Stimulated activated CD4-positive, alpha-beta T cell treated with anti-CD3 and anti-CD28 coated beads, Interleukin-4, amount 100 ng/mL, for 4 hours (primary cell): ENCODE results near the gene STAMBPL1.
"Not testable (repeated sequence)": the region's sequence is repeated elsewhere in the genome, so short reads cannot be mapped to it uniquely, and the experiment has no call there.

Experiments used
- DNase-seq, 2 experiments: peaks; one replicate each; pipeline ENCODE4 v3.0.0-alpha.2; 2020

STAMBPL1 gene

DNA sequence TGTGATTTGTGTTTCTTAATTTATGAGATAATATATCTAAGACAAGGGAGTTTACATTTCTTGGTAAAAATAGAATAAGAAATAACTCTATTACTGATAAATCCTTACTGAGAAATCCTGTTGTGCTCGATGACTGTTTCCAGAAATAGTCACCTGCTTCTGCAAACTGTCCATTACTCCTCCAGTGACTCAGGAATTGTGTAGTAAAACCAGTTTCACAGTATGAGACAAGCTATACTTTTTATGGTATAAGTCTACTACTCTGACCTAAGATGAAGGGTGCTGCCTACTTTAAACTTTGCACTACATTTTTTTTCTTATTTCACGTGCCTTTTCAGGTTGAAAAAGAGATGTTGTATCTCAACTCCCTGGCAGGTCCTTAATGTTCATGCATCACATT is 21.6 kb upstream of the STAMBPL1 start:
- DNase-seq = no peak

DNA sequence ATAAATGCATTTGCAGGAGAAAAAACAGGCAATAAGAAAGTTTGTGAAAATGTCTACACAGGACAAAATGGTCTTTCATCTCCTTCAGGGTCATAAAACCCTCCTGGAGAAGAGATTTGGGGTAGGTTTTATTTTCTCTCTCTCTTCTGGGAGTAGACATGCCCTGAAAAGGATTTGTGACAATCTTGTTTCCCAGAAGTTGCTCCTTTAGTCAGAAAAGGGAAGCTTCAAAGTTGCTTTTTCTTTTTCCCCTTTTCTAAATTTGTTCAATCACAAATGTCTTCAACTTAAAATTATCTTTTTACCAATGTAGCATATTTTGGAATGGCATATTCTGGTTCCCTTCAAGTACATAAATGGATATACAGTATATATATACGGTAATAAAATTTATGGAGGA is 19.0 kb upstream of the STAMBPL1 start:
- no peak for DNase-seq

DNA sequence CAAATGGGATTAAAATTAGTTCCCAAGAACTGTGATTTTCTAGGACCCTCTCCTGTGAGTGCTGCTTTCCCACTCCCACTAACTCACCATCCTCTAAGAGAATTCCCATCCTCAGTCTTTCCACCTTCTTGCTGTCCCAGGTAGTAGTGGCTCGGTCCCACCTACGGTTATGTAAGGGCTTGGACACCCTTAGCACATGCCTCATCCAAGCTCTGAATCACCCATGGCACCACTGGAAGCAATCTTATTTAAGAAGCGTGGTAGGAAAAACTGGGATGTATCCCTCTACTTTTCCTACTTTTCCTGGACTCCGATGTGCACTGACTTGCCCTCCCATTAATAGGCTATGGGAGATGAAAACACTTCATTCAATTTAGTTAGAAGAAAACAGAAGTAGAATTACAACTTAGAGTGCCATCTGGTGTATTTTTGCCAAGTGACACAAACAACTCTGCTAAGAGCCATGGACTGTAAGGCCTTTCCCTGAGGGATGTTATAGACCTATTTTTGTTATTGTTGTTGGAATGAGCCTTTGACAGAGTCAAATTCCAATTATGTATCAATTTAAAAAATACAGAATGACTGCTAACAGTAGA is 14.7 kb upstream of the STAMBPL1 start:
- no peak for DNase-seq

DNA sequence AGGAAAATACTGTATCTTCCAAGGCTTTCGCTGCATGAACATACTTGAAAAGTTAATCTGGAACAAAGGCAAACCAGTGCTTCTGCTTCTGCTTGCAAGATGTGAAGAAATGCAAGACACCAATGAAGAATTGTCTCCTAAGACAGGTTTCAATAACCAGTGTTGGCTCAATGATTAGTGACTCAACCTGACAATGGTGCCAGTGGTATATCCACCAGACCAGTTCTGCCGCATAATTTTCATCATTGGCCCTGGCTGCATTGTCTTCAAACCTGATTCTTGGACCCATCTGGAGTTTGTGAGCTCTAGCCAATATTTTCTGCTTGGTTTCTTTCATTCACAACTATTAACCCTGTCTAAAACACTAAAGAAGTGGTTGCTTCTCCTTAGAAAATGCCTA is 13.6 kb upstream of the STAMBPL1 start:
- no peak for DNase-seq

DNA sequence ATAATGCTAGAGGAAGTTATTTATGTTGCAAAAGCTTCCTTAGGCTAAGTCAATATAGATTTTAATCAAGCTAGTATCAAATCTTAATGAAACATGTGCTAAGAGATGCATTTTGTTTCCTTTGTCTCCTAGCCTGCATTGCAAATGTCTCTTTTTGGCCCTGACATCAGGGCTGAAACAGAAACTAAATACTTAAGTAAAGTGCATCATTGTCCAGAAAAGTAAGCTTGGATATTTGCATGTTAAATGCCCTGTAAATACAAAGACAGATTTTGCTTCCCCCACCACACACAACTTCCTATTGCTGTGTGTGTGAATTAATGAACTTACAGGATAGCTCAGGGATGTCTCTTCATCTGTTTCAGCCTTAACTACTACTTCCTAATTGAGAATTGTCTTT is 10.0 kb upstream of the STAMBPL1 start:
- DNase-seq = no peak

DNA sequence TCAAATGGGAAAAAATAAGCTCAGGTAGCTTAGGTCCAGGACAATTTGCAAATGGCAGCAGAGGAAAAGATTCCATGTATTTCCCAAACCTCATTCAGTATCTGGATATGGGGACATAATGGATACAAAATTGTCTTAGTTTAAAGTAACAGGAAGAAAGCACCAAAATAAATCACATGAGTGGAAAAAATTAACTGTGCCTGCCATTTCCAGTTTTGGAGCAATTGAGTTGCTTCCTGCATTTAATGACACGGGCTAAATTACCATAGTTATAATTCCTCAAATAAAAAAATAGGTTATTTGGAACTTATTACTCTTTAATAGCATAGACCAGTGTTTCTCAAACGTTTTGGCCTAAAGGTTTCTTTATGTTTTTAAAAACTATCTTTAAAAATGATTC is 6.3 kb upstream of the STAMBPL1 start:
- no peak for DNase-seq

DNA sequence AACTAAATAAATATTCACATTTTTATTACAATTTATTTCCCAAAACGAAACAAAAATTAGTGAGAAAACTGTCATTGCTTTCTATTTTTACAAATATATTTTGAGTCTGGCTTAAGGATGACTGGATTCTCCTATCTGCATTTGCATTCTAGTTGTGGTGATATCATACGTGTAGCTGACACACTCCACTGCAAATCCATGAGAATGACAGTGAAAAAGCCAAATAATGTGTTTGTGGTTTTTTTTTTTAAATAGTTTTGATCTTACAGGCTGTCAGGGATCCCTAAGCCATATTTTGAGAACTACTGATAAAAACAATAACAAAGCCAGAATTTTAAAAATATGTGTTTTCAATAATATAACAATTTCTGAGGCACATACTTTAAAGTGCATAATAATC is 5.8 kb upstream of the STAMBPL1 start:
- no peak for DNase-seq

DNA sequence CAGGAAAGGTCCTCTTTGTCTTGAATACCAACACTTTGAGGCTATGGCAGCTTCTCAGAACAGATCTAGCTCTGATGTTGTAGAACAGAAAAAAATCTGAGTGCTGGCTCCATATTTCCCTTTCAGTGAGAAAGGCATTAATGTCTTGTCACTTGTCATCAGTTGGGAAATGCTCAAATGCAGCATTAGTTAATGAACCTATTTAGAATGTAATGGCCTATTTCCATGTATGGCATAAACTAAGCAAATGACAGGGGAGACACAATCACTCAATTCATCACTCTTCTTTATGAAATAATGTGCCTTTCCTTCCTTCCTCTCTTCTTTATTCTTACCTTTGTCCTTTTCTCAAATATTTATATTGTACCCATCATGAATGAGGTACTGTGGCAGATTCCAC is 5.0 kb upstream of the STAMBPL1 start:
- no peak for DNase-seq

DNA sequence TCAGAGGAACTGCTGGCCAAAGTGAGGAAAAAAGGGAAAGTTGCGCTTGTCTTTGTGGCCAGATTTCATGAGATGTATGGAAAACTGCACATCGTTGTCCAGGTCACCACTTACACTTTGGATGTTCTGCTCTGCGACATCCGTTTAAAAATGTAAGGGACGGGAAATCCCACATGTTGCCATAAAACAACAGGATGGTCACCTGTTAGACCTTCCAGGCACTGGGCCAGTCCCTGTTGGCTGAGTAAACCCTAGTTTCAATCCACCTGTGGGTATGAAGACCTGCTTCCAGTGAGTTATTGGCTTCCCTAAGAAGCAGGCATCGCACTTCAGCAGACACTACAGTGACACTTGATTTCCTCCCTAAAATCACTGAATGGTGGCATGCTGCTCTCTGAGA is 2.7 kb upstream of the STAMBPL1 start:
- no peak for DNase-seq

DNA sequence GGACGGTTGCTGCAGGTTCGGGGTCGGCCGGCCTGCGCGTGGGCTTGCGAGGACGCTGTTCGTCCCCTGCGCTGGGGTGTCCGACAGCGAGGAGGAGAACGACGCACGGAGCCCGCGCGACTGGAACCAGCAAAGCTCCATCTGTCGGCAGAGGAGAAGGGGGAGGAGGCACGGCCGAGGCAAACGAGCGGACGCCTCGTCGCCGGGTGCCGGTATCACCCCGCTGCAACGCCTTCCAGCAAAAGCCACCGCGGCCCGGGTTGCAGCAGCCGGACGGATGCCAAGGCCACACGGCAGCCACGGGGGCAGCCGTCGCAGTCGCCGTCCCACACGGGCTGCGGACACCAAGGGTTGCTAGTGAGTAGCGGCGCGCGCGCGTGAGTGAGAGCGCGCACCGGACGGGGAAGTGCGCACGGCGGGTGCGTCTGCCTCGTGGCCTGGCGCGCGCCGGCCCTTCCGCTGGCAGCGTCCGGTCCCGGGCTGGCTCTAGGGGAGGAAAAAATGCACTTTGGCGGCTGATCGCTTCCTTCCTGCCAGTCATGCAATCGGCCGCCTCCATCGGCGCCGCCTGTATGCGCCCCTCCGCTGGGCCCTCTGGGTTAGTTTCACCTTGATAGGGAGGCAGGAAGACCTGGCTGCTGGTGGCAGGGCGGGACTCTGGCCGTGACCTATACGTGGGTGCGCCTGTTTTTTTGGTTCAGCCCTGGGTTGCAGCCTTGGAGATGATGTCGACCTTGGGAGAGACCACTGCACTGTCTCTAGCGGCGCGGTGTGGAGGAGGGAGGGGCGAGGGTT is 434 bp downstream of the STAMBPL1 start:
- peak; percentile 46 to 60 for DNase-seq

DNA sequence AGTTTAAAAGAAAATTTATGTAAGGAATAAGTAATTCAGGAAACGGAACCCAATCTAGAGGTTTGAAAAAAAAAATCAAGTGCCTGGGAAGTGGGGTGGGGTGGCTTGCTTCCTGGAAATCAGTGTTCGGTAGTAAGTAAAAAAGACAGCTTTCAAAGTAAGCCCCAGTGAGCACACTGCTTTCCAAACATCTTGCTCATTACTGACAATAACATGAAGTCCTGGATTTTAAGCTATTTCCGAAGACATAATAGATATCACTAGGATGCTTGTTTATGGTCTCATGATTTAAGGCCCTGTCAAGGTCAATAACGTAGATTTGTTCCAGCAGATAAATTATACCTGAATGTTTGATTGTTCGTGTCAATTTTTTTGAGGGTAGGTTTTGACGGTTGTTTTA is 1.3 kb downstream of the STAMBPL1 start:
- no peak for DNase-seq

DNA sequence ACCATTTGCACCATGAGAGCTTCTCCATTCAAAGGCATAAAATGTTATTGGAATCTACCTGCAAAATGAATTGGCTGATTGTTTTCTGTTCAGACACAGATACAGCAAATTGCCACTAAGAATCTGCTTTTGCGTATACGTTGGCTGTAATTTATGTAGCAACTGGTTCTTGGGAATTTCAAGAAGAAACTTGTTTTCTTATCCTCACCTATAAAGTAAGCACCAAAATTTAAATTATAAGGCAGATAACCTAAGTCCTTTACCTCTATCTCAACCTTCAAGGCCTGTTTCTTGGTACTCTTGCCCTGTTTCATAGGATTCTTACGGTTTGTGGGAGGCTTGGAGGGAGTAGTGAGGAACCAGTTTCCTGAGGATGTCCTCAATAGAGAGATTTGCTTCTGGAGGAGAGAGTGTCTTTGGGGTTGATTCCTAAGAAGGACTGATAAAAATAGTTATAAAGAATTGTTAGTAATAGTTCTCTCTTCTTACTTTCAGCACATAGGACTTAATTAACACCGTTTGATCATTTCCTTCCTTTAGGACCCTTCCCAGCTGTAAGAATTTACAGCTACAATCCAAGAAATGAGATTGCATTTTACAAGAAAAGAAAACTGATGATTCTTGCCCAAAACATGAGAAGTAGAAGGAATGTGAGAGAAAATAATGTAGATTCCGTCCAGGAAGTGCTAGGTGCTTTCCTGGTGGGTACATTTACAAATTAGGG is 2.0 kb downstream of the STAMBPL1 start:
- DNase-seq = no peak

DNA sequence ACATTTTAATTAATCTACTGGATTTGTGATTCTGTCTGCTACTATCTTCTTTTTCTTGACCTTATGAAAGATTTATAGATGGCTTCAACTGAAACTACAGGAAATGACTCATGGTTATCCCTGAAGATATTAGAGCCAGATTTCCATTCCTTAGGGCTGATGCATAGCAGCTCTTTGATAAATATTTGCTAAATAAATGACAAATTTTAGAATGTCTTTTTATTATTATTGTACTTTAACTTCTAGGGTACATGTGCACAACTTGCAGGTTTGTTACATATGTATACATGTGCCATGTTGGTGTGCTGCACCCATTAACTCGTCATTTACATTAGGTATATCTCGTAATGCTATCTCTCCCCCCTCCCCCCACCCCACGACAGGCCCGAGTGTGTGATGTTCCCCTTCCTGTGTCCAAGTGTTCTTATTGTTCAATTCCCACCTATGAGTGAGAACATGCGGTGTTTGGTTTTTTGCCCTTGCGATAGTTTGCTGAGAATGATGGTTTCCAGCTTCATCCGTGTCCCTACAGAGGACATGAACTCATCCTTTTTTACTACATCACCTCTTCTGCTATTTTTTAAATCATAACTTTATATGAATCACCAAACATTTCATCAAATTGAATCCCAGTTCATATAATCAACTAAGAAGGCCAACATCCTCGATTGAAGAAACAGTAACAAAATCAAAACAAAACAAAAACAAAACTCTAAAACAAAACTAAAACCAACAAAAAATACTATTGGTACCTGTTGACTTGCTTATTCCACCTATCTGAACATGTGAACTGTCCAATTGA is 2.8 kb downstream of the STAMBPL1 start:
- not testable (repeated sequence) for DNase-seq

DNA sequence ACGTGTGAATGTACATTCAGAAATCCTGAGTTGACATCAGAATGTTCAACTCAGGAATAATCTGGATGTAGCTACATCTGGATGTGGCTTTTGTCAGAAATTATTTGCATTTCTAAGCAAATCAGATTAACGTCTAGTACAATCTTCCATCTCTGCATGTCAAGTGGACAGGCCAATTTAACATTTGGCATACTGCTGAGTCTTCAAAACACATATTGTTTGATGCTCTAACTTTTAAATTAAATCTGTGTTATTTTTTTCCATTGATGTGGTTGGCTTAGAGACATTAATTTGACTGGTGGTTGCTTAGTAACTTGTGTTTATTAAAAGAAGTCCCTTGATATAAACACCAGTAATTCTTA is 3.4 kb downstream of the STAMBPL1 start:
- DNase-seq = no peak

DNA sequence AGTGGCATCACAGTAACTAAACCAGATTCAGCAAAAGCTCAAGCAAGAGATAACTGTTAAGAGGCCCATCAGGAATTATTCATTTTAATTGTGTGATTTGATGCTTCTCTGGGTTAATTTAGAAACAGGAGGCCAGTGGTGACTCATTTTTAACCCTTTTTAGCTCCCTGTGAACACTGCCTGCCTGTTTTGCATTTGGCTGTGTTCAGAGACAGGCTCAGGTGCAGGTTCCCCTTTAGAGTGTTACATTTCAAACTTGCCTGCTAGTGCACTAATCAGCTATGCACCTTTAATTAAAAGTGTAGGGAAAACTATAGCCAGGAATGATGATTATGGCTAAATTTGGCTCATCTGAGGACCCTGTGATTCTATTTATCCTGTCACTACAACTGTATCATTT is 6.5 kb downstream of the STAMBPL1 start:
- DNase-seq = no peak

DNA sequence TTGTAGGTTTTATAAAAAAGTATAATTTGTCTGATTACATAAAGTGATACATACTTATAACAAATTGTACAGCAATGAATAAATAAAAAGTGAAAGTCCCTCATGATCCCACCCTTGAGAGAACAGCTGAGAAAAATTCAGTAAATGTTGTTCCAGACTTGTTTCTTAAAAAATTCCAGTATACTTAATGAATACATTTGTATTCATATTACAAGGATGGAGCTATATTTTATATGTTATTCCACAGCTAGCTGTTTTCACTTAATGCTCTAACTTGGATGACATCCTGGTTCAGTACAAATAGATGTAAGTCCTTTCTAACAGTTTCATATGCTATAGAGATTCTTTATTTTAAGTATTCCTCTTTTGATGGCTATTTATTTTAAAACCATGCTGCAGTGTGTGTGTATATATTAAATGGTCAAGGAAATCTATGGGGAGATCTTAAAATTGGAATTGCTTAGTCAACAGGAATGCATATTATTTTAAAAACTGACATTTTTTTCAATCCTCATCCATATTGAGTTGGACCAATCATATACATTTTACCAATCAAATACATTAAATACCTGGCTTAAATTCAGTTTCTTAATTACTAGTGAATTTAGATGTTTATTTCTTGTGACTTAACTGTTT is 8.9 kb downstream of the STAMBPL1 start:
- DNase-seq = no peak

DNA sequence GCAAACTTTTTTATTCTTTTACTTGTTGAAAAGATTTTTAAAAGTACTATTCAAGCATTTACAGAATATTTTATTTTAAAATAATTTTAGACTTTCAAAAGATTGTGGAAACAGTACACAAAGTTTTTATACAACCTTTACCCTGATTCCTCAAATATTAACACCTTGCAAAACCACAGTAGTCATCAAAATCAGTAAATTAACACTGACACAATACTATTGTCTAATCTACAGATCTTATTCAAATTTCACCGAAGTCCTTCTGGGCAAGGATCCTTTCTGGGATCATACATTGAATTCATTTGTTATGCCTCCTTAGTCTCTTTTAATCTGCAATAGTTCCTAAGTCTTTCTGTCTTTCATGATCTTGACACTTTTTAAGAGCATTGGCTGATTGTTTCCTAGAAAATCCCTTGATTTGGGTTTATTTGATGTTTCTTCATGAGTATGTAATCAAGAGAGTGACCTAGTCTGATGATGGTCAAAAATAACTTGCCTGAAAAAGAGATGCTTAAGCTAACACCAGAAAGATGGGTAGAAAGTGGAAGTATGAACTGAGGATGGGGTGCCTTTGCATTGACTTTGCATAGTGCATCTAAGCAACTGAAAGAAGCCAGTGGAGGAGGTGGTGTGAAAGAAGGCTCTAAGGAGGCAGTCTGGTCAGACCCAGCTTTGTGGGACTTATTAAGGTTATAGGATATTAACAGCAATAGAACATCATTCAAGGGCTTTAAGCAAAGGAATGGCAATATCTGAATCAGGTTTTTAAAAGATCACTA is 9.7 kb downstream of the STAMBPL1 start:
- DNase-seq = no peak

DNA sequence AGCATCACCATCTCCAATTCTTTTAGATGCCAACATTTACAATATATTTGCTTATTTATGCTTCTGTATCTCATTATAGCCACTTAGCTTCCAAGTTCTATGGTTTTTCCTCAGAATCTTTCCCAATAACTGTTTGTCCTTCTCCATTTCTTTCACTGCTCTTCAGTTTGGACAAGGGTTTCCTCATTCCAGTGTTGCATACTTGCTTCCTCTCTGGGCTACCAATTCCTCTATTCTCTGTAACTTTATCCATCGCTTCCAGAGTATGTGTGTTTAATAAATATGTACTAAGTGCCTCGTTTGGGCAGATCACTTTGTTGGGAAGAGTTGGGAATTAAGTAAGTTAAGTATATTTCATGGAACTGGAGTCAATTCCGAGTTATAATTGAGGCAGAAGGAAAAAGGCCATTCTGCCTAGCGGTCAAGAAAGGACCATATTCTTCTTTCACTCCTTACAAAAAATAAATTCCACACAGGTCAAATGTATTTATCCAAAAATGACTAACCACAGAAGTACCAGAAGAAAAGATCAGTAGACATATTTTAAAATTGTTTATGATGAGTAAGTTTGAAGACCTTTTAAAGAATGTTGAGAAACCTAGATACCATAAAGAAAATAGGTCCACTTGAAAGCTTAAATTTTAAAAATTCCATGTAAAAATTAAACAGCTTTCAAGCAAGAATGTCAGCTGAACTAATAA is 10.8 kb downstream of the STAMBPL1 start:
- no peak for DNase-seq

DNA sequence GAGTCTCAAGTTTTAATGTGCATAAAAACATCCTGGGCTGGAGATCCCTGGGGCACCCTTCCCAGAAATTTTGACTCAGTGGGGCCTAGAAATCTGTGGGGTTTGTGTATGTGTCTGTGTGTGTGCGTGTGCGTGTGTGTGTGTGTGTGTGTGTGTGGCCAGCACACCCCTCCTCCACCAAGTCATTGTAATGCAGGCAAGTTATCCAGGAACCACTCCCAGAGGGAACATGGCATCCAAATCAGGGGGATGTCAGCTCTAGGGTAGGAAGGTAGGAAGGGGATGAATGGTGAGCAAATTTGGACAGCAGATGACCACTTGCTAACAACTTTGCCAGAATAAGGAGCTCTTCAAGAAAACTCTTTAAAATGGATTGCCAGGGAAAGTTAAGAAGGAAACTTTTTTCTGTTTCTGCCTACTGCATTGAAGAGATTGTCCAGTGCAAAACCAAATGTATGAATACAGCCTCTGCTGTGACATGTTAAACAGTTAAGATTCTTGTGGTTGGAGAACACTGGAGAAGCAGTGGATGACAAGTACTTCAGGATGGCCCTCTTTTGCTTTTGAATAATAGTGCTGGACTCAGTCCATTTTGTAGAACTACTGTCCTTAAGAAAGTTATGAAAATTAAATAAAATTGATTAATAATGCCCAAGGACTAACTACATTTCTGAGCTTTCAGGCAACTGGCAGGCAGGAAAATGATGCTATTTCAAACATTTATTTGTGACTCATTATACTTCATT is 12.3 kb downstream of the STAMBPL1 start:
- DNase-seq = no peak

DNA sequence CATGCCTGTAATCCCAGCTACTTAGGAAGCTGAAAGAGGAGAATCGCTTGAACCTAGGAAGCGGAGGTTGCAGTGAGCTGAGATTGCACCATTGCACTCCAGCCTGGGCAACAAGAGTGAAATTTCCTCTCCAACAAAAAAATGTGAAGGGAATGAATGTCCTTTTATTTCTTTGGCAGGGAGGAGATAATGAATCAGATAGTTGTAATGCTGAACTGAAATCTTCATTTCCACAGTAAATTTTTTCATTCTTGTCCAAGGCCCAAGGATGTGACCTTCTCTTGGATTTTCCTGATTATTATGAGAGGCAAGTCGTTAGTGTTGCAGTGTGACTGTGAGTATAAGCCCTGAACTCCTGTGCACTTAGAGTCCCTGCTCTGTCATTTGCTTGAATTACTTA is 13.6 kb downstream of the STAMBPL1 start:
- DNase-seq = no peak

DNA sequence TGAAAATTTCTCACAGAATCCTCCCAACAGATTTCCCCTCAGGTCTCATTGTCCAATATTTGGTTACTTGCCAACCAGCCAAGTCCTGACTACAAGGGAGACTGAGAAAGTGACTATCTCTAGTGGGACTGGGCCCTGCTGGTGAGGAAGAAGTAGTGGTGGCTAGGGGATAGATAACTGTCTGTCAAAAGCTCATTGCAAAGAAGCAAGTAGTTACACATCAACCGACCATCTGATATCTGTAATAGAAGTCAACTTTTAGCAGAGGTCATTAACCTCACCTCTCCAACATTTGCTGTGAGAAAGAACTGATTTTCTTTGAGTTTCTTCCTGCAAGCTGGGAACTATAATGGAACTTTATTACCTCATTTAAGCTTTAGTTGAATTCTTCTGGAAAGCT is 15.2 kb downstream of the STAMBPL1 start:
- DNase-seq = no peak
